Cardiac fibroblast (primary cell): Measurements from ENCODE around the gene GFY.

Experiments used
- DNase-seq, 2 donors: peaks; one replicate each; pipeline versions ENCODE4 v3.0.0 to v3.0.0-alpha.2; 2010; ENCODE audit warnings: low read depth in 2 of 2
- H3K4me3 ChIP-seq, 2 donors: replicated peaks in 1 of 2; 1 replicate in 1 of 2; 2 replicates in 1 of 2; pipeline ENCODE4 v1.5.1; 2011; ENCODE audit warnings: low read depth in 2 of 2, low read length in 2 of 2, mild to moderate bottlenecking in 2 of 2, moderate library complexity in 1 of 2
- TF ChIP-seq, protein P1 (sequence below): IDR thresholded peaks from one replicate; pipeline ENCODE4 v1.5.1; 2011; ENCODE audit warnings: low read depth, mild to moderate bottlenecking, low read length, inconsistent platforms

GFY gene

GRCh38 chr19:49475995-49476880 lies 51.0 kb downstream of the GFY start:
- peak in 1 of 2 donors; percentile 52 for DNase-seq
- H3K4me3 ChIP-seq, result no peak overlapping the region
- TF ChIP-seq, protein P1, sequence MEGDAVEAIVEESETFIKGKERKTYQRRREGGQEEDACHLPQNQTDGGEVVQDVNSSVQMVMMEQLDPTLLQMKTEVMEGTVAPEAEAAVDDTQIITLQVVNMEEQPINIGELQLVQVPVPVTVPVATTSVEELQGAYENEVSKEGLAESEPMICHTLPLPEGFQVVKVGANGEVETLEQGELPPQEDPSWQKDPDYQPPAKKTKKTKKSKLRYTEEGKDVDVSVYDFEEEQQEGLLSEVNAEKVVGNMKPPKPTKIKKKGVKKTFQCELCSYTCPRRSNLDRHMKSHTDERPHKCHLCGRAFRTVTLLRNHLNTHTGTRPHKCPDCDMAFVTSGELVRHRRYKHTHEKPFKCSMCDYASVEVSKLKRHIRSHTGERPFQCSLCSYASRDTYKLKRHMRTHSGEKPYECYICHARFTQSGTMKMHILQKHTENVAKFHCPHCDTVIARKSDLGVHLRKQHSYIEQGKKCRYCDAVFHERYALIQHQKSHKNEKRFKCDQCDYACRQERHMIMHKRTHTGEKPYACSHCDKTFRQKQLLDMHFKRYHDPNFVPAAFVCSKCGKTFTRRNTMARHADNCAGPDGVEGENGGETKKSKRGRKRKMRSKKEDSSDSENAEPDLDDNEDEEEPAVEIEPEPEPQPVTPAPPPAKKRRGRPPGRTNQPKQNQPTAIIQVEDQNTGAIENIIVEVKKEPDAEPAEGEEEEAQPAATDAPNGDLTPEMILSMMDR, result peak; percentile 46
